Adrenal gland (tissue), 5 donors: ENCODE data around the gene KMT2E.

Experiments
- POLR2A ChIP-seq, 2 donors: fragments of 450-650 bp; IDR thresholded peaks; one replicate each; pipeline ENCODE4 v1.6.1; 2017; ENCODE audit warnings: antibody characterized with exemption in 2 of 2, mild to moderate bottlenecking in 2 of 2, moderate library complexity in 1 of 2
- TF ChIP-seq, protein P1 (sequence below), 6 experiments: fragments of 450-650 bp in 4 of 6; fragments of 200-600 bp in 2 of 6; sonication (generic) in 1 of 6; IDR thresholded peaks; 1 replicate in 5 of 6; 2 replicates in 1 of 6; pipeline versions ENCODE4 v1.5.1 to v1.8.0; 2016 to 2021; ENCODE audit warnings: antibody characterized with exemption in 6 of 6, mild to moderate bottlenecking in 2 of 6, moderate library complexity in 1 of 6
- donor health status: DM: no; HTN: no; CAD: no.

DNA sequence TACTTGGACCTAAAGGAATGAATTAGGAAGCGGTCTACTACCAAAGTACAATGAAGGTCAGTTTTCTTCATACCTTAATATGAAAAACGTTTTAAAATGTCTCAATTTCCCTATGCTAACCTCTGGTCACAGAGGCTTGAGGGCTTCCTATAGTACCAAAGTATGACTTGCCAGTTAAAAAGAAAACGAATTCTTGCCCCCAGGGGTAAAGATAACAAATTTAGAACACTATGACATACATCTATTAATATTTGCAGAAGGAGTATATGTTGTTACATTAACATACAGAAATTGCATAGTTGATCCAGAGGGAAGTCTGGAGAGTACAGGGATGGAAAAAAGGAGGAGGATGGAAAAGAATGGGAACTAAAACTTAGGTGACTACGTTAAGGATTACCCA, 13.8 kb upstream of the KMT2E start:
- TF ChIP-seq, protein P1, sequence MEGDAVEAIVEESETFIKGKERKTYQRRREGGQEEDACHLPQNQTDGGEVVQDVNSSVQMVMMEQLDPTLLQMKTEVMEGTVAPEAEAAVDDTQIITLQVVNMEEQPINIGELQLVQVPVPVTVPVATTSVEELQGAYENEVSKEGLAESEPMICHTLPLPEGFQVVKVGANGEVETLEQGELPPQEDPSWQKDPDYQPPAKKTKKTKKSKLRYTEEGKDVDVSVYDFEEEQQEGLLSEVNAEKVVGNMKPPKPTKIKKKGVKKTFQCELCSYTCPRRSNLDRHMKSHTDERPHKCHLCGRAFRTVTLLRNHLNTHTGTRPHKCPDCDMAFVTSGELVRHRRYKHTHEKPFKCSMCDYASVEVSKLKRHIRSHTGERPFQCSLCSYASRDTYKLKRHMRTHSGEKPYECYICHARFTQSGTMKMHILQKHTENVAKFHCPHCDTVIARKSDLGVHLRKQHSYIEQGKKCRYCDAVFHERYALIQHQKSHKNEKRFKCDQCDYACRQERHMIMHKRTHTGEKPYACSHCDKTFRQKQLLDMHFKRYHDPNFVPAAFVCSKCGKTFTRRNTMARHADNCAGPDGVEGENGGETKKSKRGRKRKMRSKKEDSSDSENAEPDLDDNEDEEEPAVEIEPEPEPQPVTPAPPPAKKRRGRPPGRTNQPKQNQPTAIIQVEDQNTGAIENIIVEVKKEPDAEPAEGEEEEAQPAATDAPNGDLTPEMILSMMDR (IDR thresholded peaks at IDR 0.05), result no peak
- TF ChIP-seq POLR2A (IDR thresholded peaks at IDR 0.05), result no peak
